Caki2 (cell line): ENCODE data around the gene HEG1. TPM values are rescaled to one million over a fixed set of nuclear protein-coding genes. Genes with fewer than 3 reads are reported as not detected.
A peak's percentile ranks its signal among the peaks of the same experiment; 100 is the strongest.

Source experiments
- DNase-seq: peaks from one replicate; pipeline ENCODE4 v3.0.0-alpha.2; 2015; ENCODE audit warnings: low read depth
- in situ Hi-C: cut with HindIII; loops from 2 replicates; pipeline ENCODE4 v1.10.0; 2016; ENCODE audit warnings: low sequenced_read_pairs, low pct_unique_long_range_greater_than_20kb, mixed read lengths
- total RNA-seq: library from RNA; depleted of rRNA; stranded (reverse); fragments of >200 nt; shearing (Covaris generic); gene quantifications from 2 replicates; pipeline ENCODE4 v1.2.3, GENCODE V29; 2014; ENCODE audit warnings: low replicate concordance

Gene HEG1
- total RNA-seq, 1 experiment from 2014 or later = 5.0 TPM

DNA sequence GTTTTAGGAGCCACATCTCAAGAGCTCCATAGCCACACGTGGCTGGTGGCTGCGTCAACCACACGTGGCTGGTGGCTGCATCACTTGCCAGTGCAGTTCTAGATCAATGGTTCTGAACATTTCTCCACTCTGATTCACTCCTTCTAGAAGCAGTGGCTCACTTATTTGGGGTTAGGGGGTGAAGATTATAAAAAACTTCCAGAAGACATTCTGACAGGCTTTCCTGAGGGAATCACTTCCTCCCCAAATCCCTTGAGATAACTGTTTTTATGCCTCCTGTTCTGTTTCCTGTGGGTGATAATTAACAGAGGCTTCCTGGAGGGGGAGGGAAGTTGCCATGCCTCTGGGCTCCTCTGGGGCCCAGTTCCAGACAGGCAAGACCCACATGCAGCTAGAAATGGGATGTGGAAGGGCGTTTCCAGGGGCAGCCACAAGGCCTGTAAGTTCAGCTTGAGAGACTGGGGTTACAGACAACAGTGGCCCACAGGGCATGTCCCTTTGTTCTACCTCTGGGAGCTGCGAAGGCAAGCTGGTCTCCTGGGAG is 23.6 kb downstream of the HEG1 start:
- in situ Hi-C loops = no loop called here
- DNase-seq = no peak

DNA sequence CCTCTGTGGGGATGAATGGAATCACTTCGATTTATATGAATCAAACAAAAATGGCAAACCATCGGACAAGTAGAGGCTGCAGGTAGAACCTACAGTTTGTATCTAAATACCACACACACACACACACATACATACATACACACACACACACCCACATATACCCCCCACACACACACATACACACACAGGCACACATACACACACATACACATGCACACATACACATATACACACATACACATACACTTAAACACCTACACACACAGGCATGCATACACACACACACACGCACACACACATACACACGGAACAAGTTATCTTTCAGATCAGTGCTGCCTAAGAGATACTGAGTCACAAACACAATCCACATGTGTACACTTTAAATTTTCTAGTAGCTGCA is 24.3 kb downstream of the HEG1 start:
- DNase-seq = no peak
- in situ Hi-C loops = no loop called here

DNA sequence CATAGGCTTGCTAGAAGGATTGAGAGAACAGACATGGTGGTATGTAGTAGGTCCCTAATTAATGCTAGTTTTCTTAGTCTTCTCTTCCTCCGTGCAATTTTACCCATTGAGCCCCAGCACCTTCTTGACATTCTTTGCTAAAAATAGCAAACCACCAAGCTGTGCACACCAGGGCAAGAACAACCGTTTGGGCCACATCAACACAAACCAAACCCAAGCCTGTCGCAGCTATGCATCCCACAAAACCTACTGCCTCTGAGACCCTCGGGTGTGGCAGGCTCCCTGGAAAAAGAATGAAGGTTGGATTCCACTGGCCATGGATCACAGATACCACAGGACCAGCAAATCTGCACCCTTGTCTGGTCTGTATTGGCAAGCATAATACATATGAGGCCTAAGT is 27.1 kb downstream of the HEG1 start:
- in situ Hi-C loops = no loop called here
- no peak for DNase-seq

DNA sequence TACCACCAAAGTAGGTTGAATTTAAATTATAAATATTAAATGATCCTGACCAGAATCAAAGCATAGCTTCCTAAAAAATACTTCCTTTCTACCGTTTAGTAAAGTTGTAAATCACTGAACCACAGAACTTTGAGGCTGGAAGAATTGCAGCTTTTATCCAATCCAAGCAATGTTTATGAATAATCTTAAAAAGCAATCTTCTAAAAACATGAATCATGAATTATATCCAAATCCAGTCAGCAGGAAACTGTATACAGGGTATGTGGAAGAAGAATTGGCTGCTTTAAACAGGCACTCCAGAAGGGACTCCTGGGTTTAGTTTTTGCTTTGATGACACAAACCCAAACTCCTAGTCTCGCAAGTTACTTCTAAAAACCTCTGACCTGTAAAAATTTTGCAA is 30.2 kb downstream of the HEG1 start:
- in situ Hi-C loops = no loop called here

DNA sequence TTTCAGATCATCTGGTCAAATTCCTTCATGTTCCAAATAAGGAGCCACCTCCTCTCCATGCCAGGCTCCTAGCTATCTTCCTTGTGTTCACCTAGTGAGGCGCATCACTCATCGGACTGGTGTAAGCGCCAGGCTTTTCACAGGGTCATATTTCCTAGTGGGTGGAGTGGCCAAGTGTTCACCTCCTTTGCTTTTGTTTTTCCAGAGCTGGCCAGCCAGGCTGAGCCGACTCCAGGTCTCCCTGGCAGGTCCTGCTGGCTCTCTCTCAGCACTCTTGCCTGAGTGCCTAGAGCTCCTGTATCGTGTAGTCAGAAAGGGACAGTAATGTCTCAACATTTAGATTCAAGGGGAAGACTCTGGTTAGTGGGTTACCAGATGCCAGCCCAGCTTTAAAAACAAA is 31.0 kb downstream of the HEG1 start:
- no peak for DNase-seq
- in situ Hi-C loops = no loop called here

More for the DNA sequence above, 30.2 kb downstream of the HEG1 start:
- DNase-seq = no peak

DNA sequence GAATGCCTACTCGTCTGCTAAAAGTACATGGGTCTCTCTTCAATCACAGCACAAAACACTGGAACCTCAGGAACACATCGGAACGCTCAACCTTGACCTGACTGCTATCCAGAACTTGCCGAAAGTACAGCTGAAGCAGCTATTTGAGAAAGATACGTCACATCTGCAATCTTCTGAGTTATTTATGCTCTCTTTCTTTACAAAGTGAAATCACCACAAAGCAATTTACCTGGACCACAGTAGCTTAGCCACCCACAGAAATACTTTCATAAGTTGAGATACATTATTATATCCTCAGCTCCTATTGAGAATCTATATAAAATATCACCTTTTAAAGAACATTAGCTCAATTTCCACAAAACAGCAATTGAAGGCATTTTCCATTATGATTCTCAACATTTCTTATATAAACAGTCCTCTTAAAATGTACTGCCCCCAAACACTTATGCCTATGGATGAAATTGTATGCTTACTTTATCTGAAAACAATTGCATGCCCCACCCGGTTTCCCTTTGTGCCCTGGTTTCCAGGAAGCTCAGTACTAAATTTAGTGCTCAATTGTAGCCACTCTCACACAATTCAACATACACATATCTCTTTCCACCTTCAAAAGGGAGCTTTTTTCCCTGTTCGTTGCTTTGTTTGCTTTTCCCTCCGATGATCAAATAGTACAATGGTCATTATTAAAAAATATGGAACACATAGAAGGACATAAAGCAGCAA is 31.8 kb downstream of the HEG1 start:
- DNase-seq = no peak
- in situ Hi-C loops = no loop called here

DNA sequence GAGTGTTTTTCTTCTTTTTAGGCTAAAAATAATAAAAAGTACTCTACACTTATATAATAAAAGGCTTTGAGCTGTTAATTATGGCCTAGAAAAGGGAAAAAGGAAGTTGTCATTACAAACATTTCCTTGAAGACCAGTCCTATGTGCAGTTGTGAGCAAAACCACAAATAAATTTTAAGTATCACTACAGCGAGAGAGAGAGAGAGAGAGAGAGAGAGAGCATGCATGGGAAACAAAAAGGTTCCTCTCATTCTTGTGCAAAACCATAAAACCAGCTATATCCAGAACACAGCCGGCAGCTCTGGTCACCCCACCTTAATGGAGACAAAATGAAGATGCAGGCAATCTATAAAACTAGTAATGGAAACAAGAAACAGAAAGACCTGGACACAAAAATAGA is 33.6 kb downstream of the HEG1 start:
- DNase-seq = no peak
- in situ Hi-C loops = no loop called here

DNA sequence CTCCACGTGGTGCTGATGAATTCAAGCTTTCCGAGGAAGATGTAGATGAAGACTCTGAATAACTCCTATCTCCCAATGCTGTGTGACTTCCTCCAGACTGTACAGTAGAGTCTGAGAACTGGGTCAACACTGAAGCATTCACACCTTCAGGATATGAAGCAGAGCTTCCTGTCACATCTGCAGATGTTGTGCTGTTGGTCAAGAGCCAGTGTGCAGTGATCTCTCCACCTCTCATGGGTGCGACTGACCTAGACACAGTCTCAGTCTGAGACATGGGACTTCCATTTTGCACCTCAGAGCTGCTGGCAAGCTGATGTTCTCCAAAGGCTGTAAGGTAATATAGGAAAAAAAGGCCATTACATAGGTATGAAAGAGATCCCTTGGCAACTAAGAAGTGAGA is 36.5 kb downstream of the HEG1 start:
- in situ Hi-C loops = no loop called here
- DNase-seq = no peak

DNA sequence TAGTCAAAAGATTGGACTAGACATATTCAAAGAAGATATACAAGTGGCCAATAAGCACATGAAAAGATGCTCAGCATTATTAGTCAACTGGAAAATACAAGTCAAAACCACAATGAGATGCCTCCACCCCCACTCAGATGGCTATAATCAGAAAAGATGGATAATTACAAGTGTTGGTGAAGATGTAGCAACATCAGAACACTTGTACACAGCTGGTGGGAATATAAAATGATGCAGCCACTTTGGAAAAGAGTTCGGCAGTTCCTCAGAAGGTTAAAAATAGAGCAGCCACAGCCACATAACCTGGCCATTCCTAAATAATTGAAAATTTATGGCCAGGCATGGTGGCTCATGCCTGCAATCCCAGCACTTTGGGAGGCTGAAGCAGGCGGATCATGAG is 38.4 kb downstream of the HEG1 start:
- no peak for DNase-seq
- in situ Hi-C loops = no loop called here

DNA sequence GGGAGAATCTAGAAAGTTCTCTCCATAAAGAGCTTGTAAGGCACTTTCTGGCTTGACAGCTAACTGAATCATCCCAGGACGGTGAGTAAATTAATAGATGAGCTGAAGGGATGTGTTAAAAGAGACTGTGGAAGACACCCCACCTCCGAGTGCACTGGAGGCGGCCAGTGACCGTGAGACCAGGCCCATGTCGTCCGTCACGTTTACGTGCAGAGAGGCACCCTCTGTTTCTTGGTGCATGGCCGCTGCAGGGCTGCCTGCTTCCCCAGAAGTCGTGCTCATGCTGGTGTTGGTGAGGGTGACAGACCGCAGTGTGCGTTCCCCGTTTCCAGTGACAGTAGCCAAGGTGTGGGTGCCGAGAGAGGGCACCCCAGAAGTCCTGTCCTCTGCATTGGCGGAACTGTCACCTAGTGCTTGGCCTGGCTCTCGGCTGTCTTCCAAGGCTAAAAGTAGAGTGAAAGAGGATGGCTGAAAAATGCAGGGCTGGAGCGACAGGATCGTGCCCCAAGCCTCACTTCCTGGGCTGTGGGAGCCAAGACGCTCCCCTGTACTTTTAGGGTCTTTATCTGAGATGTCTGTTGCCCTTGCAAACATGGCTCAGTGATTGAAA is 41.1 kb downstream of the HEG1 start:
- DNase-seq = no peak
- in situ Hi-C loops = no loop called here

DNA sequence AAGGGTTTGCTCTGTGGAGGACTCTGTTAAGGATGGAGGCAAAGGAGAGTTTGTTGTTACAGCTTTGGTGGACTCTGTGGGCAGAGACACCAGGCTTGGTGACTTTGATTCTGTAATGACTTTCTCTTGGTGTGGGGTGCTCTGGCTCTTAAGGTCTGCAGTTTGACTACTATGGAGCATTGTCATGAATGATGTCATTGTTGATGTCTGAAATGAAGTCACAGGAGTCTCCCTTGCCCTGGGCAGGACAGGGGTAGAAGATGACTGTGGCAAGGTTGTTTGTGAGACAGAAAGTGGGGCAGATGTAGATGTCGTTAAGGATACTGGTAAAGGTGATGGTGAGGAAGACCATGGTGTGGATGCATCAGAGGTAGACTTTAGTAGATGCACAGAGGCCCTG is 42.7 kb downstream of the HEG1 start:
- no peak for DNase-seq
- in situ Hi-C loops = no loop called here

DNA sequence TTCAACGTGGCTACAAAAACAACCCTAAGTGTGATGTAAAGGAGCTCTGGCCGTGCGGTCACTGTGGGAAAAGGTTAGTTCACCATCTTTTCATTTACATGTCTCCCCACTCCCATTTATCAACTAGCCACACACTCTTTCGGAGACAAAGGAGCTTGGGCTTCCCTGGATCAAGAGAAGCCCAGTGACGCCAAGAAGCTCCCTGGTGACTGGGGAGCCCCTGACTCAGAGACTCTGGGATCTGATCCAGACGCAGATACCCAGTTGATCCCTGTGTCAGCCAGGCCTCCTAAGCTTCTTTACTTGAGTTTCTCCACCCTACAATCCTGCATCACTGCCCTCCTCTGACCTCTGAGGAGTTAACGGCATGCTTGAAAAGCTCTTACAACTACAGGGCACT is 43.9 kb downstream of the HEG1 start:
- no peak for DNase-seq
- in situ Hi-C loops = no loop called here

DNA sequence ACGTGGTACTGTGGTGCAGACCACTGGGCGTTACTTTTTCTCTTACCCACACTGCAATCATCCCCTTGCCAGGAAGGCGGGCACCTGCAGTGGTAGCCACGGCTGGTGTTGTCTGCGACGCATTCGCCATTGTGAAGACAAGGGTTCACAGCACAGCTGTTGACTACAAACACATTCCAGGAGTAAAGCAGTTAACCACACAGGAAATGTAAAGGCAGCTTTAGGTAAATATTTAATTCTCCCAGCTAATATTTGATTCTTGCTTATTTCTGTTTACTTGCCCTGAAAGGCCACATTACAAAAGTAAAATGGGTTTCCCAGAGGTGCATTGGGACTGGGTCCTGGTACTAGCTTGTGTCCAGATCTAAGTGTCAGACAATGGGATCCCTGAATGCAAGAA is 45.4 kb downstream of the HEG1 start:
- no peak for DNase-seq
- in situ Hi-C loops = no loop called here

DNA sequence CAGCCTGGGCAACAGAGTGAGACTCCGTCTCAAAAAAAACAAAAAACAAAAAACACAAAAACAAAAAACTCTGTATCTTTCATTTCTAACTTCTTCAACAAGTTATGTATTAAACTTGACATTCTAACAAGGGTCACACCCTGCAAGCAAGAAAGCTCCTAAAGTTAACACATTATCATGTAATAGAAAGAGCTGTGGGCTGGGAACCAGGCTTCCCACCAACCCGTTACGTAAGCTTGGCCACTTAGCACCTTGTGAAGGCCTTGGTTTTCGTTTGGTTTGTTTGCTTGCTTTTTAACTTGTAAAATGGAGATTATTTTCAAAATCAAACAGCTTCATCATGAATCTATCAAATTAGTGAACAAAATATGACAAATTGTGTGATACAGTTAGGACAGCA is 47.0 kb downstream of the HEG1 start:
- in situ Hi-C loops = no loop called here
- DNase-seq = no peak

DNA sequence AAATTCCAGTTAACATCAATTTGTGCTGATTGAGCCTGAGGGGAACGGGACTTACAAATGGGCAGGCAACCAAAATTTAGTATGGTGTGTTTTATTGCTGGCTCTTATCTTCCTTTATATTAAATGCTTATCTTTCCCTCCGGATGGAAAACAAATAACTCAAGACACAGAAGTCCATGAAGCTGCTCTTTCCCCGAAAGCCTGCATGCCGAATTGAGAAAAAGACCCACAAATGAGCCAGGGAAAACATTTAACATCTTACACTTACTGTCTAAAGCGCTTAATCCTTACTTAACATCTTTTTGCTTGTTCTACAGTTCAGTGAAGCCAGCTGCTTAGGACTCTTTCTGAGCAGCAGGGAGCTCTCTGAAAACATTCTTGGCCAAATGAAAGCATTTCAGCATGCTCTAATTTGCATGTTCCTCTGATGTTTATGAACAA is 49.5 kb downstream of the HEG1 start:
- in situ Hi-C loops = no loop called here
- DNase-seq = no peak

DNA sequence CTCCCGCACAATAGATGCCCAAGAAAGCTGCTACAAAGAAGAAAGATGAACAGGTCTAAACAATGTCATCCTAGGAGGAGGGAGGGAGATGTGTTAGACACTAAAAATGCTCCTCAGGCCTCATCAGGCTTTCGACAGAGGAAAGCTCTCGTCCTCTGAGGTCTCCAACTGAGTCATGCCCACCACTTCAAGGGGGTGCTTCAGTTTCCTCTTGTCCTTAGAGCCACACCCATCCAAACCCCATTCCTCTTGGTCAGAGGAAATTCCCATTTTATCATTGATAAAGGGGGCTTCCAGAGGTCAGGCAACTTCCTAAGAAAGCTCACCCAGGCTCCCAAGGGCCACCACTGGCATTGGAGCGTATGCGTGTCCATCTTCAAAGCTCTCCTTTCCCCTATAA is 50.1 kb downstream of the HEG1 start:
- in situ Hi-C loops = no loop called here

DNA sequence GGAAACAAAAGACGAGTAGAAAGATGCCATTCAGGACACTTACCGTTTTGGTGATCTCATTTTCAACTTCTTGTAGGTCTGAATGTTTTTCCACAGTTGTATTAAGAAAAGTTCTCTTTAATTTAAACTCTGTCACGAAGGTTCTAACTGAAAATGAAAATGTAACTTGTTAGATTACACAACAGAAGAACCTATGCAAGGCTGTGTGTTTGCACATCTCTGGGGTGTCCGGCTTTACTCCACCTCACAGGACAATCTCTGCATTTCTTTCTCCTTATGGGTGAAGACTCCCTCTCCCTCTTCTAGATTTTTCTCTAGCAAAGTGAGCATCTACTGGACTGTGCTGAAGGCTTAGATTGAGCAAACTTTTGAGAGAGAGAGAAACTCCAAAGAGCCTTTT is 50.6 kb downstream of the HEG1 start:
- DNase-seq = no peak
- in situ Hi-C loops = no loop called here

More for the DNA sequence above, 50.1 kb downstream of the HEG1 start:
- no peak for DNase-seq

DNA sequence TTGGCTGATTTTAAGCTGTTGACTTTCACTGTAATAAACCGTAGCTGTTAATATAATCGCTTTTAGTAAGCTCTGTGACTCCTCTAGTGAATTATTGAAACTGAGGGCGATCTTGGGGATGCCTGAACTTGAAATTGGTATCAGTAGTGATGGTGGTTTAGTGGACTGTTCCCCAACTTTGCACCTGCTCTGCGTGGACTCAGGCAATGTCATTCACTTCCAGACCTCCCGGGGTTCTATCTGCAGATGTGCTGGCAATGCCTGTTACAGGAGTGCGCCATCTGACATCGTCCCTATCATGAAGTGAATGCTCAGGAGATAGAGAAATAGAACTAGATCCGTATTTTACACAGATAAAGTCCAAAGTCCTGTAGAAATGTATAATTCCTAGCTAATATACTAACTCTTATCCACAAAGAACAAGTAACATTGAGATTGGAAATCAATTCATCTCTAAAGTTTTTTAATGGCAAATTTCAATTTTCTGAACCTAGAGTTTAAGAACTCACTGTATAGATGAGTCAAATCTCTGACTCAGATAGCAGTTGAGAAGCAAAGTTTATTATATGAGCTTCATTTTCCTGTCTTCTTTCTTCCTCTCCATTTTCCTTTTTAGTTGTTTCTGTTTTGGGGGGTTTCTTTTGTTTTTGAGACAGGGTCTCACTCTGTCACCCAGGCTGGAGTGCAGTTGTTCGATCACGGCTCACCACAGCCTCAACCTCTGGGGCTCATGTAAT is 51.8 kb downstream of the HEG1 start:
- DNase-seq = no peak
- in situ Hi-C loops = no loop called here

DNA sequence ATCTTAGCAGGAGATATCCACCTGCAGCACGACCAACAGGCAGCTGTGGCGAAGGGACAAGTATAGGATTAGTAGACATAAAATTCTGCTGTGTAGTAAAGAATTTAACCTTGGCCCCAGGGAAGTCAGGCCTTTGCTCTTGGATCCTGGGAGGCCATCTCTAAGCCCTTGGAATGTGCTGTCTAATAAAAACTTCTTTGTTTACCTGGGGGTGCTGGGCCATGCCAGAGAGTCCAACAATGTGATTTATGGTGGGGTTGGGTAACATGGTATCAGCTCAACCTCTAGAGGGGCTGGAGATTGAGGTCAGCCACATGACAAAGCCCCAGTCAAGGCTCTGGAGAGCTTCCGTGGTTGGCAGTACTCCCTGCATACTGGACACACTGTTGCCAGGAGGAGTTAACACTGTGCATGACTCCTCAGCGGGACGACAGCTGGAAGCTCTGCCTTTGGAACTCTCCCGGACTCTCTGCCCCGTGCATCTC is 52.4 kb downstream of the HEG1 start:
- in situ Hi-C loops = no loop called here
- peak; percentile 17 for DNase-seq
